ENCODE measurements around the gene ANKRD31. TPM values are rescaled to one million over a fixed set of nuclear protein-coding genes. Genes with fewer than 3 reads are reported as not detected.

The ANKRD31 gene
- total RNA-seq, 1 donor from 2014 or later, result 0.07 TPM

- Histone ChIP-seq H4K20me1 (ENCODE audit: insufficient read depth, low read length) (no peaks in the 10 kb centered on the region), H3K9ac (ENCODE audit: low read length) (no peak overlapping the region), H3K4me3 (ENCODE audit: insufficient read depth, low read depth, low read length) (no peak overlapping the region), H2AFZ (ENCODE audit: low read depth, low read length) (no peak overlapping the region), H3K4me2 (ENCODE audit: low read length) (no peak overlapping the region), H3K9me3 (ENCODE audit: insufficient read depth, low read depth, low read length) (no peaks in the 10 kb centered on the region), H3K27me3 (ENCODE audit: insufficient read depth, low read length) (no peaks in the 10 kb centered on the region), H3K36me3 (ENCODE audit: insufficient read depth, low read length) (no peaks in the 10 kb centered on the region), H3K79me2 (ENCODE audit: insufficient read depth, low read length) (no peaks in the 10 kb centered on the region), H3K27ac (ENCODE audit: low read depth, low read length) (no peak overlapping the region), H3K4me1 (ENCODE audit: insufficient read depth, low read length) (no peaks in the 10 kb centered on the region)
- TF ChIP-seq EZH2 (IDR thresholded peaks at IDR 0.05; ENCODE audit: insufficient read depth, low read length), result no peak
- TF ChIP-seq, protein P1, sequence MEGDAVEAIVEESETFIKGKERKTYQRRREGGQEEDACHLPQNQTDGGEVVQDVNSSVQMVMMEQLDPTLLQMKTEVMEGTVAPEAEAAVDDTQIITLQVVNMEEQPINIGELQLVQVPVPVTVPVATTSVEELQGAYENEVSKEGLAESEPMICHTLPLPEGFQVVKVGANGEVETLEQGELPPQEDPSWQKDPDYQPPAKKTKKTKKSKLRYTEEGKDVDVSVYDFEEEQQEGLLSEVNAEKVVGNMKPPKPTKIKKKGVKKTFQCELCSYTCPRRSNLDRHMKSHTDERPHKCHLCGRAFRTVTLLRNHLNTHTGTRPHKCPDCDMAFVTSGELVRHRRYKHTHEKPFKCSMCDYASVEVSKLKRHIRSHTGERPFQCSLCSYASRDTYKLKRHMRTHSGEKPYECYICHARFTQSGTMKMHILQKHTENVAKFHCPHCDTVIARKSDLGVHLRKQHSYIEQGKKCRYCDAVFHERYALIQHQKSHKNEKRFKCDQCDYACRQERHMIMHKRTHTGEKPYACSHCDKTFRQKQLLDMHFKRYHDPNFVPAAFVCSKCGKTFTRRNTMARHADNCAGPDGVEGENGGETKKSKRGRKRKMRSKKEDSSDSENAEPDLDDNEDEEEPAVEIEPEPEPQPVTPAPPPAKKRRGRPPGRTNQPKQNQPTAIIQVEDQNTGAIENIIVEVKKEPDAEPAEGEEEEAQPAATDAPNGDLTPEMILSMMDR (IDR thresholded peaks at IDR 0.05; ENCODE audit: insufficient read depth, low read depth, low read length), result no peak
- Mint-ChIP-seq H3K4me1 (ENCODE audit: low read depth, unreplicated experiment) (peaks cover 8% of the 10 kb centered on the region), H3K9me3 (ENCODE audit: unreplicated experiment) (no peaks in the 10 kb centered on the region), H3K27ac (ENCODE audit: unreplicated experiment) (no peak overlapping the region), H3K27me3 (ENCODE audit: low read depth, unreplicated experiment) (no peaks in the 10 kb centered on the region), H3K36me3 (ENCODE audit: low read depth, unreplicated experiment) (peaks cover 1% of the 10 kb centered on the region), H3K4me3 (ENCODE audit: unreplicated experiment) (no peak overlapping the region)
- DNase-seq (ENCODE audit: low read depth) (no peak), FAIRE-seq (no peak)
Measured at GRCh38 chr5:75020016-75020656, 216.5 kb downstream of the ANKRD31 start.

DNA sequence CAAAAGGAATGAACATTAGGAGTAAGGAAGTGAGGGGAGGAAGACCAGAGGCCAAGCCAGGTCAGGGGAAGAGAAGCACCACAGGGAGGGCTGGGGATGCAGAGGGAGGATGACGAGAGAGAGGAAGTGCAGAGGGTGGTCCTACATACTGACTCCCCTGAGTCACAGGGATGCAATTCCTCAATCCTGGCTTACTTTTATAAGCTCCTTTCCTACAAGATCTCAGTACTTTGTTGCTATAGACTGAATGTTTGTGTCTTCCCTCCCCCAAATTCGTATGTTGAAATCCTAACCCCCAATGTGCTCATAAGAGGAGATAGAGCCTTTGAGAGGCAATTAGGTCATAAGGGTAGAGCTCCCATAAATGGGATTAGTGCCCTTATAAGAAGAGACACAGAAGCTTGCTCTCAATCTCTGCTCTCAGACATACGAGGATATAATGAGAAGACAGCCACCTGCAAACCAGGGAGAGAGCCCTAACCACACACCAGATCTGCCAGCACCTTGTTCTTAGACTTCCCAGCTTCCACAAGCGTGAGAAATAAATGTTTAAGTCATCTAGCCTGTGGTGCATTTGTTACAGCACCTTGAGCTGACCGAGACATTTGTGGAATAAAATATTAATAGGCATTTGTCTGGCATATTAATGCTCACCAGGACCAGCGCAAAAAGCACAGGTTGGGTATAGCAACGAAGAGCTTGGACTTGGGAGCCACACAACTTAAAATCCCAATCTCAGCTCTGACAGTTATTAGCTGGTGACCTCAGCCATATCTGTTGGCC lies 217.7 kb downstream of the ANKRD31 start:
- TF ChIP-seq, protein P1 (IDR thresholded peaks at IDR 0.05; ENCODE audit: insufficient read depth, low read depth, low read length), result no peak
- no peak for TF ChIP-seq EZH2 (IDR thresholded peaks at IDR 0.05; ENCODE audit: insufficient read depth, low read length)
- Mint-ChIP-seq H3K27me3 (ENCODE audit: low read depth, unreplicated experiment) (no peaks in the 10 kb centered on the region), H3K36me3 (ENCODE audit: low read depth, unreplicated experiment) (no peaks in the 10 kb centered on the region), H3K9me3 (ENCODE audit: unreplicated experiment) (no peaks in the 10 kb centered on the region), H3K27ac (ENCODE audit: unreplicated experiment) (no peak overlapping the region), H3K4me3 (ENCODE audit: unreplicated experiment) (no peak overlapping the region), H3K4me1 (ENCODE audit: low read depth, unreplicated experiment) (peaks cover 8% of the 10 kb centered on the region)
- Histone ChIP-seq H3K4me1 (ENCODE audit: insufficient read depth, low read length) (no peaks in the 10 kb centered on the region), H3K27ac (ENCODE audit: low read depth, low read length) (no peak overlapping the region), H3K4me3 (ENCODE audit: insufficient read depth, low read depth, low read length) (no peak overlapping the region), H4K20me1 (ENCODE audit: insufficient read depth, low read length) (no peaks in the 10 kb centered on the region), H3K36me3 (ENCODE audit: insufficient read depth, low read length) (no peaks in the 10 kb centered on the region), H3K4me2 (ENCODE audit: low read length) (no peak overlapping the region), H3K9me3 (ENCODE audit: insufficient read depth, low read depth, low read length) (no peaks in the 10 kb centered on the region), H2AFZ (ENCODE audit: low read depth, low read length) (no peak overlapping the region), H3K79me2 (ENCODE audit: insufficient read depth, low read length) (no peaks in the 10 kb centered on the region), H3K9ac (ENCODE audit: low read length) (no peak overlapping the region), H3K27me3 (ENCODE audit: insufficient read depth, low read length) (no peaks in the 10 kb centered on the region)
- FAIRE-seq (no peak), DNase-seq (ENCODE audit: low read depth) (no peak)

Other genes starting within 250 kb of the ANKRD31 start
- gene GCNT4, start 184.3 kb downstream of the ANKRD31 start, total RNA-seq, result 9.0 and 9.4 TPM in 2 replicates
- 87.3 and 114 TPM in 2 replicates for gene HMGCR, start 100.3 kb upstream of the ANKRD31 start, total RNA-seq

Data from astrocyte (in vitro differentiated cells and primary cell).